Endothelial cell of umbilical vein (primary cell): ENCODE data around the gene ARHGEF17. TPM values are rescaled to one million over a fixed set of nuclear protein-coding genes. Genes with fewer than 3 reads are reported as not detected.
A peak's percentile ranks its signal among the peaks of the same experiment; 100 is the strongest.

Experiments
- BruUV-seq: library from RNA; stranded (reverse); fragments of 400-500 nt; replicated peaks from 2 replicates; lab custom pipeline; 2021; lab: Mats Ljungman, UMichigan
- CTCF ChIA-PET: fragments of 300-600, 350-600 bp; sonication (Branson Sonifier 250); formaldehyde crosslinking; loops from one replicate; lab custom pipeline; 2021; ENCODE audit warnings: antibody characterized with exemption, inconsistent platforms; lab: Charles Lee
- POLR2A ChIA-PET: fragments of 300-600, 350-600 bp; sonication (Branson Sonifier 250); formaldehyde crosslinking; loops from one replicate; lab custom pipeline; 2021; ENCODE audit warnings: antibody characterized with exemption, inconsistent platforms; lab: Charles Lee
- DNase-seq: peaks from one replicate; pipeline ENCODE4 v3.0.0-alpha.2; 2011; ENCODE audit warnings: low read depth, low spot score
- FAIRE-seq: peaks from 2 replicates; lab custom pipeline; 2011; peaks lifted over from hg19 to GRCh38; lab: Jason Lieb, UNC
- H2AFZ ChIP-seq: 2 replicates; pipeline ENCODE4 v1.6.0; 2012; ENCODE audit warnings: low read depth, low read length, control low read depth, inconsistent platforms
- H3K27ac ChIP-seq: 2 replicates; pipeline ENCODE4 v1.5.1; 2011; ENCODE audit warnings: low read depth, mild to moderate bottlenecking, control low read depth, low read length, moderate library complexity; ENCODE audit not compliant: insufficient read depth
- H3K27me3 ChIP-seq, 2 experiments: 2 replicates each; pipeline versions ENCODE4 v1.6.0 to v1.6.1; 2011; ENCODE audit warnings: low read length in 2 of 2, mixed read lengths in 1 of 2; ENCODE audit not compliant: control insufficient read depth in 2 of 2, insufficient read depth in 2 of 2
- H3K36me3 ChIP-seq, 2 experiments: 2 replicates in 1 of 2; 3 replicates in 1 of 2; pipeline ENCODE4 v1.5.1; 2011; ENCODE audit warnings: low read length in 2 of 2, mild to moderate bottlenecking in 1 of 2, moderate library complexity in 1 of 2; ENCODE audit not compliant: control insufficient read depth in 2 of 2, insufficient read depth in 2 of 2; ENCODE audit errors: extremely low read depth in 1 of 2
- H3K4me1 ChIP-seq: 3 replicates; pipeline ENCODE4 v1.5.1; 2011; ENCODE audit warnings: mild to moderate bottlenecking, low read length; ENCODE audit not compliant: control insufficient read depth, insufficient read depth; ENCODE audit errors: extremely low read depth
- H3K4me2 ChIP-seq: 2 replicates; pipeline ENCODE4 v1.6.1; 2011; ENCODE audit warnings: low read length, control low read depth, mixed read lengths; ENCODE audit not compliant: insufficient read depth
- H3K4me3 ChIP-seq, 3 experiments: fragments of 200-600 bp in 1 of 3; sonication (generic), shearing (Covaris generic) in 1 of 3; replicated peaks in 1 of 3; 2 replicates each; pipeline ENCODE4 v1.5.1; 2011 to 2016; ENCODE audit warnings: control low read depth in 3 of 3, low read length in 3 of 3, mild to moderate bottlenecking in 2 of 3, inconsistent platforms in 1 of 3, low read depth in 1 of 3, moderate library complexity in 1 of 3; ENCODE audit not compliant: insufficient read depth in 1 of 3
- H3K79me2 ChIP-seq: 2 replicates; pipeline ENCODE4 v1.6.0; 2012; ENCODE audit warnings: low read length, inconsistent platforms; ENCODE audit not compliant: control insufficient read depth, insufficient read depth
- H3K9ac ChIP-seq: replicated peaks from 2 replicates; pipeline ENCODE3; 2011; ENCODE audit warnings: low read length, control low read depth; ENCODE audit not compliant: insufficient read depth; ENCODE audit errors: extremely low read depth
- H3K9me1 ChIP-seq: replicated peaks from 3 replicates; pipeline ENCODE4 v1.6.0; 2011; ENCODE audit warnings: mild to moderate bottlenecking, low read length; ENCODE audit not compliant: control insufficient read depth, insufficient read depth; ENCODE audit errors: extremely low read depth
- H3K9me3 ChIP-seq: replicated peaks from 2 replicates; pipeline ENCODE4 v1.5.1; 2012; ENCODE audit warnings: low read length, inconsistent platforms; ENCODE audit not compliant: control insufficient read depth, insufficient read depth
- H4K20me1 ChIP-seq: replicated peaks from 2 replicates; pipeline ENCODE3; 2011; ENCODE audit warnings: mild to moderate bottlenecking, low read length; ENCODE audit not compliant: control insufficient read depth, insufficient read depth; ENCODE audit errors: extremely low read depth
- CTCF ChIP-seq, 2 donors: IDR thresholded peaks; 1 replicate in 1 of 2; 2 replicates in 1 of 2; pipeline ENCODE4 v1.5.1; 2011; ENCODE audit warnings: low read length in 2 of 2, mild to moderate bottlenecking in 2 of 2, moderate library complexity in 2 of 2, control low read depth in 1 of 2, inconsistent platforms in 1 of 2, low read depth in 1 of 2; ENCODE audit not compliant: insufficient read depth in 1 of 2; ENCODE audit errors: extremely low read depth in 1 of 2
- JUN ChIP-seq: IDR thresholded peaks from 2 replicates; pipeline ENCODE4 v1.6.1; 2011; ENCODE audit warnings: borderline replicate concordance, low read depth; ENCODE audit not compliant: insufficient read length, insufficient read depth
- dilution Hi-C: fragments of 300-500 bp; cut with MboI; formaldehyde crosslinking; loops from one replicate; pipeline ENCODE4 v1.15.0; 2019; ENCODE audit warnings: low sequenced_read_pairs; ENCODE audit not compliant: extremely low pct_ligation_motif_present
- intact Hi-C: fragments of 100-400 bp; cut with micrococcal nuclease; formaldehyde crosslinking; loops from one replicate; pipeline ENCODE4 v1.10.0; 2022
- polyA plus RNA-seq, 4 experiments: library from polyadenylated mRNA; depleted of rRNA in 3 of 4; stranded (reverse) in 3 of 4; unstranded in 1 of 4; fragments of >200 nt; gene quantifications; 2 replicates each; pipeline versions ENCODE4 v1.2.1 to v1.2.3, GENCODE V29; 2011 to 2012; ENCODE audit warnings: missing spikeins in 1 of 4
- total RNA-seq: library from RNA; stranded (reverse); gene quantifications from 2 replicates; pipeline ENCODE4 v1.2.3, GENCODE V29; 2021

ARHGEF17 gene
- total and polyA plus RNA-seq, 2 donors (not counting 3 experiments of a cell fraction or from before 2014, with no cell fraction given), result 74.9 to 89.9 TPM

- H2AFZ ChIP-seq, result no peak within 1 kb of the TSS
- no TSS peak for BruUV-seq
- POLR2A ChIA-PET, result no interaction called here
These were observed 36.0 kb upstream of the ARHGEF17 start, which contains the start of gene P2RY6 for GRCh38 chr11:73271936-73272679. Gene P2RY6 (plus strand): TSS chr11:73272338. CDS start chr11:73296519, 24,181 bp downstream.

More at GRCh38 chr11:73271936-73272679, 36.0 kb upstream of the ARHGEF17 start, which contains the start of gene P2RY6:
- Histone ChIP-seq H3K79me2 (no peaks in the 10 kb centered on the region), H3K9me3 (no peaks in the 10 kb centered on the region), H3K4me1 (no peaks in the 10 kb centered on the region), H3K4me3 (no peak within 1 kb of the TSS), H3K36me3 (no peaks in the 10 kb centered on the region), H3K9me1 (no peaks in the 10 kb centered on the region), H3K27me3 (peaks cover 0 to 4% of the 10 kb centered on the region in 2 experiments), H3K27ac (no peak within 1 kb of the TSS), H3K4me2 (no peak within 1 kb of the TSS), H4K20me1 (no peaks in the 10 kb centered on the region), H3K9ac (no peak within 1 kb of the TSS)
- no peak for TF ChIP-seq JUN
- TF ChIP-seq CTCF (IDR thresholded peaks at IDR 0.05; ENCODE audit: extremely low read depth in 1 of 2, insufficient read depth in 1 of 2, low read depth in 1 of 2, low read length in 2 of 2), result no peak
- CTCF ChIA-PET, result interaction anchor here (1.0 kb wide), 2 partner anchors 16 to 35 kb away, joined by 3 read pairs; no protein-coding TSS in a partner anchor
- intact Hi-C loops, result no loop called here
- FAIRE-seq, result peak; percentile 43
- dilution Hi-C loops, result no loop called here
- DNase-seq, result no peak
